ENCODE measurements around the gene RSPO3.
"Not testable (repeated sequence)": the region's sequence is repeated elsewhere in the genome, so short reads cannot be mapped to it uniquely, and the experiment has no call there.

The RSPO3 gene

DNA sequence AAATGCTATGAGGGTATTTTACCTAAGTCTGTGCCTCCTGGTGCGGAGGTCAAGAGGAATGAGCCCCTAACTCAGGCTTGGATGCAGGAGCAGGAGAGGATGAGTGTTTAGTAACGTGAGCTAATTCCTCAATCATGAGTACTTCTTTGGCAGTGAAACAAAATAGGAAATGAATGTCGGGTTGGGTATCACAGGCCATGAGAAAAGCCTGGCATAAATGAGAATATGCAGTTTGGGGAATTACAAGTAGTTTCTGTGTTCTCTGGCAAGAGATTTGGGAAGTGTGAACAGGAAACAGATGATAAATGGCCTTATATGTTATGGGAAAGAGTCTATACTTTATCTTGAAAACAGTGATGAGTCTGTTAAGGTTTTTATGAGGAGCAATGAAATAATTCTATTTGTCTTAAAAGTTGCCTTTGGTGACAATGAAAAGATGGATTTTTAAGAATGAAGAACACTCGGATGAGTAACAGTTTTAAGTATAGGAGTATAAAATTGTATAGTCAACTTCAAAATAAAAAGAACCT, 89.2 kb downstream of the RSPO3 start:
- no peak for DNase-seq

DNA sequence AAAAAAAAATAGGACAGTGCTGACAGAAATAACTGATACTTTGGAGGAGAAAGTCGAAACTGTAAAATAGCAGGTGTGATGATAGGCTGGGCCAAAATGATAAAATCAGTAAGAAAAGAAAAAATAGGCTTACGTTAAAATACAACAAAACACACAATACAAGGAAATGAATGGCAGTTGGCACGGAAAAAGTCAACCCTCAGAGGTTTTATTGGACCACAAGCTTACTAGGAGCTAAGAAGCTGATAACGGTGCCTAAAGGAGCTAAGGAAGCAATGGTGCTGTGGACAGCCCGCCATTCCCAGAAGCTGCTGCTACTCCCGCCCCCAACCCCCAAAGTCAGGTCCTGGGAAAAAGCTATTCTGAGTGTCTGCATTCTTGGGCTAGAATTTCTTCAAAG, 92.3 kb downstream of the RSPO3 start:
- no peak for DNase-seq

DNA sequence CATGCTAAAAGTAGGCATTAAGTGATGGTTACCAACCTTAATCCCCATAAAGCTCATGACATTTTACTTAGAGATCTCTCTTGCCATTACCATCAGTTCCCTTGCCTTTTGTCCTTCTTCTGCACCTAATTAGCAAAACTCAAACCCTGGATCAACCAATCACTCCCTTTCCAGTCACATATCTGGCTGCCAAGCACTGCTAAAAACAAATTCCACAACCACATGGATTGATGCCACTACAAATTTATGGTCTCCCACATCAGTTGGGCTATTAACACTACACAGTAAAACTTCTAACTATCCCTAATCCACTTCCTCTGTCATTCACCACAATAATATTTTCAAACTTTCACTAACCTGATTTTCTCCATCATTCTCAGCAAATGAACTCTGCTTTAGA, 93.9 kb downstream of the RSPO3 start:
- no peak for DNase-seq

DNA sequence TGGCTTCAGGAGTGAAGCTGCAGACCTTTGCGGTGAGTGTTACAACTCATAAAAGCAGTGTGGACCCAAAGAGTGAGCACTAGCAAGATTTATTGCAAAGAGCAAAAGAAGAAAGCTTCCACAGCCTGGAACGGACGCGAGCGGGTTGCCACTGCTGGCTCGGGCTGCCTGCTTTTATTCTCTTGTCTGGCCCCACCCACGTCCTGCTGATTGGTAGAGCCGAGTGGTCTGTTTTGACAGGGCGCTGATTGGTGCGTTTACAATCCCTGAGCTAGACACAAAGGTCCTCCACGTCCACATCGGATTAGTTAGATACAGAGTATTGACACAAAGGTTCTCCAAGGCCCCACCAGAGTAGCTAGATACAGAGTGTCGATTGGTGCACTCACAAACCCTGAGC, 95.6 kb downstream of the RSPO3 start:
- DNase-seq, result not testable (repeated sequence)

DNA sequence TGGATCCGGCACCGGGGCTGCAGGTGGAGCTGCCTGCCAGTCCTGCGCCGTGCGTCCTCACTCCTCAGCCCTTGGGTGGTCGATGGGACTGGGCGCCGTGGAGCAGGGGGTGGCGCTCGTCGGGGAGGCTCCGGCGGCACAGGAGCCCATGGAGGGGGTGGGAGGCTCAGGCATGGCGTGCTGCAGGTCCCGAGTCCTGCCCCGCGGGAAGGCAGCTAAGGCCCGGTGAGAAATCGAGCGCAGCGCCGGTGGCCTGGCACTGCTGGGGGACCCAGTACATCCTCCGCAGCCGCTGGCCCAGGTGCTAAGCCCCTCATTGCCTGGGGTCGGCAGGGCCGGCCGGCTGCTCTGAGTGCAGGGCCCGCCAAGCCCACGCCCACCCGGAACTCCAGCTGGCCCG, 96.1 kb downstream of the RSPO3 start:
- not testable (repeated sequence) for DNase-seq

DNA sequence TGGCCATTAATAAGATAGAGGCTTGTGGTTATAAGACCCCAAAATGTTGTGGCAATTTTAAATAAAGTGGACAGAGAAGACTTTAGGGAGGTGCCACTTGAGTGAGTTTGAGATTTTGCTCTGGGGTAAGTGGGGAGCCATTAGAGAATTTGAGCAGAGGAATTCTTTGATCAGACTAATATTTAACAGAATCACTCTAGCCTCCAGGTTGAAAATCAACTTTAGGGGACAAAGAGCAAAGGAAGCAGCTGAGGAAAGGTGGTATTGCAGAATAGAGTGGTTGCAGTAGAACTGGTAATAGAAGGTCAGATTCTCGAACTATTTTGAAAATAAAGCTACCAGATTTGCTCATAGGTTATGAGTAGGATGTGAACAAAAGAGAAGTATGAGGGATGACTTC, 97.5 kb downstream of the RSPO3 start:
- no peak for DNase-seq

DNA sequence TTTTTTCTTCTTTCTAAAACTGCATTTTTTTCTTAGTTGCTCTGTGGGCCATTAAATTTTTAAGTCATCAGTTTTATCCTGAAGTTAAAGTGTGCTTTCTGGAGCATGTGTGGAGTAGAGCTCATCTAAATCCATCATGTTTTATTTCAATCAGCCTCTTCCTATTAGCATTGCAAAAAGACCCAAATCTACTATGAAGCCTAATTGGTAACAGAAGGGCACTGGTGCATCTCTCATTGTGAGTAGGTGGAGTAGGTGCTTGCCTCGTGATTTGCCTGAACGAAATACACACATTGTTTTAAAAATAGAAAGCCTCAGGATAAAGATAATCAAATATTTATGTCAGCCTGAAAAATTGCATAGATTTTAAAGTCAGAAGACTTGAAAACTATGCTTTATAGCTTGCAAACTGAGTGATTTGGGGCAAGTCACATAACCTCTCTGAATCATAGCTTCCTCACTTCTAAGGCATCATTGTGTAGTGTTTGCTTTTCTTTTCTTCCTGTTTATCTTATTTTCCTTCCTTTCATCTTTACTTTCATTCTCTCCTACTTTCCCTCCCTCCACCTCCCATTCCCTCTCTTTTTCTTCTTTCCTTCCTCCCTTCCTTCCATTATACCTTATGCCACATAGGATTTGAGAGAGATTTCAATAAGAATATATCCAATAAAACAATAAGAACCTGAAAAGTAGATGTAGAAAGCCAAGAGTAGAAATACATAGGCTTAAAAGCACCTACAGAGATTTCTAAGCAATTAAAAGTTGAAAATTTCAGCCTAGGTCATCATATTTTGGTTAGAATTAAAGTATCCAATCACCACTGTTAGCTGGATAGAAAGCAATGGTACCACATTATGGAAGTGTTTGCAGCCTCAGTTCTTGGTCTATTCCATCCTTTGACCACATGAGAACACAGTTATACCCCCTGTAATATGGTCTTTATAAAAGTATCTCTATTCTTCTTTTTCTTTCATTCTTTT, 98.6 kb downstream of the RSPO3 start:
- no peak for DNase-seq

DNA sequence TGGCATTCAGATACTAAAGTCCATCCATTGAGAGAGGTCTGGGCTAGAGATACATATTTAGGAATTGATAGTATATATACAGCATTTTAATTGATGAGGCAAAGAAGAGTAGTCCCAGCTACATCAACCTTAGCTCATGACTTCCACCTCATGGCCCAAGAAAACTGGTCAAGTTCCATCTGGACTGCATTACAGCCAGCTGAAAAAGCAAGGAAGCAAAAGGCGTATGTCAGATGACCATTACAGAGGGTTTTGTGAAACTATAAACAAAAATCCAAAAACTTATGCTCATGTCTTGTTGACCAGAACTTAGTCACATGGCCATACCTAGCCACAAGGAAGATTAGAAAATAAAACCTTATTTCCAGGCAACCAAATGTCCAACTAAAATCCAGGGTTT, 101.4 kb downstream of the RSPO3 start:
- DNase-seq, result no peak

DNA sequence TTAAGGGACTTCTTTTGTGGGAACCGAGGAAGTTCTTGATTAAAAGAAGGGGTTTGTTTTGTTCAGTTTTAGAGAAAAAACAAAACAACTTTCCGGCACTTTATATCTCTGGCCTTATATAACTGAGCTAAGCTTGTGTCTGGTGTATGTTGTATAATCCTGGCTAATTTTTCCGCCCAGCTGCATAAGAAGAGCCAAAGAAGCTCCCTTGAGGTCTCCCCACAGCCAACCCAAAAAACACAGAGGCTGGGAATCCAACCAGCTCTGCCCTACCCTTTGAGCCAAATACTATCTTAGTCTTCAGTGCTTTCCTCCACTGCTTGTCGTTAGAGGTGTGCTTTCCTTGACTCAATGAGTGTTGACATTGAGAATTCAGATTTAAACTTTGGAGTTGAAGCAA, 102.7 kb downstream of the RSPO3 start:
- no peak for DNase-seq

DNA sequence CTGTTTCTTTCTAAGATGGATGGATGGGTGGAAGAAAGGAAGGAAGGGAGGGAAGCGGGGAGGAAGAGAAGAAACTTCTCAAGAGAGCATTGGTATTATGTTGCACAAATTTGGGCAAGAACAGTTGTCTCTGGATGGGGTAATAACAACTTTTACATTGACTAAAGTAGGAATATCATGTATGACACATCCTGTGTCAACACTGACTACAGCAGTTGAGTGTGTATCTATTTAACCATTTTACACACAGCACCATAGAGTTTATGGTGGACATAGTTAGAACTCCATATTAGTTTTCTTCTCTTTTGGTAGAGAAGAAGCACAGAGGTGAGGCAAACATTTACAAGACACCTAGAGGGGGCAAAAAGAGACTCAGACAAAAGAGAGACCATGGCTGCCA, 103.9 kb downstream of the RSPO3 start:
- DNase-seq, result no peak

DNA sequence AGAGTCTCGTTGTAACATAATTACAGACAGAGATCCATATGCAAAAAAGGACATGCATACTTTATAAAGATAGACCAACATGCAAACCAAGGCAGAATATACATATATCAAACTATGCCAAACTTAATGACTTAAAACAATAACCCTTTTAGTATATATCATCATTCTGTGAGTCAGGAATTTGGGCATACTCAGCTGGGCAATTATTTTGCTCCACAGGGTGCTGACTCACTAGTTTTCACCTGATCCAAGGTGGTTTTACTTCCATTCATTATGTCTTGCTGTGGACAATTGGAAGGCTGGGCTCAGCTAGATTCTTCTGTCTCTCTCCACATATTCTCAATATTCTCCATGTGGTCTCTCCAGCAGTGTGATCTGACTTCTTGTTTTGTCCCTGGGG, 107.0 kb downstream of the RSPO3 start:
- no peak for DNase-seq

DNA sequence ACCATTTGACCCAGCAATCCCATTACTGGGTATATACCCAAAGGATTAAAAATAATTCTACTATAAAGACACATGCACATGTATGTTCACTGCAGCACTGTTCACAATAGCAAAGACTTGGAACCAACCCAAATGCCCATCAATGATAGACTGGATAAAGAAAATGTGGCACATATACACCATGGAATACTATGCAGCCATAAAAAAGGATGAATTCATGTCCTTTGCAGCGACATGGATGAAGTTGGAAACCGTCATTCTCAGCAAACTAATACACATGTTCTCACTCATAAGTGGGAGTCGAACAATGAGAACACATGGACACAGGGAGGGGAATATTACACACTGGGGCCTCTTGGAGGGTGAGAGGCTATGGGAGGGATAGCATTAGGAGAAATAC, 115.3 kb downstream of the RSPO3 start:
- not testable (repeated sequence) for DNase-seq

DNA sequence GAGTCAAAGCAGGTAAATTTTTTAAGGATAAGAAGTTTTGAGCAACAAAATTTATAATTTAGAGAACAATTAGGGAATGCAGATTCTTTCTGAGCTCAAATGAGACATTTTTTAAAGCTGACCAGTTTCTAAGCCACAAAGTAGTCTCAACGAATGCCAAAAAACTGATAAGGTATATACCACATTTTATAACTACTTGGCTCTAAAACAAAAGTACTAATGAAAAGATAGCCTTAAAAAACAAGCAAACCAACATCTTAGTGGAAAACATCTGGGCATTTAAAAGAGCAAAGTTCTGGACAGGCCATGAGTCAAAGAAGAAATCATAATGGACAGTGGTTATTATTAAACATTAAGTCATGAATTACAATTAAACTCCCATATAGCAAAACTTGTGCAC, 125.0 kb downstream of the RSPO3 start:
- no peak for DNase-seq
